Measurements from ENCODE around the gene PIK3R1. TPM values are rescaled to one million over a fixed set of nuclear protein-coding genes. Genes with fewer than 3 reads are reported as not detected.
A peak's percentile ranks its signal among the peaks of the same experiment; 100 is the strongest.

PIK3R1 gene
- total and polyA plus RNA-seq, 4 donors, result 6.8 to 222 (median 74.9) TPM

DNA sequence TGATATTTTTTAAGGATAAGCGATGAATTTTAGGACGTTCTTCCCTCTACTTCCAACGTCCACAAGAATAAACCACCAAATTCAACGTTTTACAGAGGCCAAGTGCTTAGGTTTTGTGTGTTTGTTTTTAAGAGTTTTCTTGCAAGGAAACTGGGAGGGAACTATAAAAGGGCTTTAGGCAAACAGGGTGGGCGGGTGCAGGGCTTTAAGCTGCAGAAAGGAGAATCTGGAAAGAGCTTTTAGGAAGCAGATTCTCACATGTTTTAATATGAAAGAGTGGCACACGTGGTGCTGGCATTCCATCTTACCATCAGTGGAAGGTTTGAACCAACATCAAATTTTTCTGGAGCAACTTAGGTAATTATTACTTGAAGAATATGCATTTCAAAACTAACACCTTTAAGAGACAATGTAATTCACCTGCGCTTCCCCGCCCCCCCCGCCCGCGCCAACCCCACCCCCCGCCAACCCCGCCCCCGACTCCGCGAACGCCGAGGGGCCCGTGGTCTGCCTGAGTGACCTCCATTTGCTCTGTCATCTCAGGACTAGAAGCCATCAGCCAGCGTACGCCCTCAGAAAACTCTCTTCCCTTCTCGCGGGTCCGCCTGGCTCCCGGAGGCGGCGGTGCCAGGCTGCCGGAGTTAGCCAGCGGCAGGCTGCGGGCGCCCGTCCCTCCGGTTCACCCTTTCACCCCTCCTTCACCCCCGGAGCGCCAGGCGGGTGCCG, 911 bp upstream of the PIK3R1 start:
- Histone ChIP-seq H3K9me3 (ENCODE audit: control insufficient read depth in 4 of 4, insufficient read depth in 3 of 4, low read length in 3 of 4) (peaks cover 0 to 7% (median 0%) of the 10 kb centered on the region in 4 donors), H3K4me3 (peak overlapping the region; percentile 51), H3K4me1 (ENCODE audit: control insufficient read depth in 5 of 5, insufficient read depth in 5 of 5, low read length in 5 of 5) (peaks cover 3 to 28% (median 7%) of the 10 kb centered on the region in 5 donors), H3K27me3 (ENCODE audit: control insufficient read depth in 3 of 3, insufficient read depth in 3 of 3, low read length in 2 of 3) (no peaks in the 10 kb centered on the region), H3K9ac (ENCODE audit: insufficient read depth in 1 of 2, low read length in 2 of 2) (peak overlapping the region; percentile 8 to 56), H3K27ac (ENCODE audit: low read depth in 1 of 2, low read length in 1 of 2) (peak overlapping the region; percentile 93 to 99), H3K36me3 (ENCODE audit: control insufficient read depth in 4 of 4, insufficient read depth in 4 of 4, low read length in 4 of 4) (peaks cover 0 to 7% (median 0%) of the 10 kb centered on the region in 4 donors)
- ATAC-seq (ENCODE audit: insufficient read depth, low FRiP score) (peak; percentile 3), DNase-seq (peak in 2 of 3 donors; percentile 46 to 57)
- TF ChIP-seq, protein P1, sequence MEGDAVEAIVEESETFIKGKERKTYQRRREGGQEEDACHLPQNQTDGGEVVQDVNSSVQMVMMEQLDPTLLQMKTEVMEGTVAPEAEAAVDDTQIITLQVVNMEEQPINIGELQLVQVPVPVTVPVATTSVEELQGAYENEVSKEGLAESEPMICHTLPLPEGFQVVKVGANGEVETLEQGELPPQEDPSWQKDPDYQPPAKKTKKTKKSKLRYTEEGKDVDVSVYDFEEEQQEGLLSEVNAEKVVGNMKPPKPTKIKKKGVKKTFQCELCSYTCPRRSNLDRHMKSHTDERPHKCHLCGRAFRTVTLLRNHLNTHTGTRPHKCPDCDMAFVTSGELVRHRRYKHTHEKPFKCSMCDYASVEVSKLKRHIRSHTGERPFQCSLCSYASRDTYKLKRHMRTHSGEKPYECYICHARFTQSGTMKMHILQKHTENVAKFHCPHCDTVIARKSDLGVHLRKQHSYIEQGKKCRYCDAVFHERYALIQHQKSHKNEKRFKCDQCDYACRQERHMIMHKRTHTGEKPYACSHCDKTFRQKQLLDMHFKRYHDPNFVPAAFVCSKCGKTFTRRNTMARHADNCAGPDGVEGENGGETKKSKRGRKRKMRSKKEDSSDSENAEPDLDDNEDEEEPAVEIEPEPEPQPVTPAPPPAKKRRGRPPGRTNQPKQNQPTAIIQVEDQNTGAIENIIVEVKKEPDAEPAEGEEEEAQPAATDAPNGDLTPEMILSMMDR (IDR thresholded peaks at IDR 0.05; ENCODE audit: control extremely low read depth, extremely low read depth), result no peak
- 2 to 4% methylated on average over 36 to 37 of the region's 37 CpGs for WGBS, 2 donors

DNA sequence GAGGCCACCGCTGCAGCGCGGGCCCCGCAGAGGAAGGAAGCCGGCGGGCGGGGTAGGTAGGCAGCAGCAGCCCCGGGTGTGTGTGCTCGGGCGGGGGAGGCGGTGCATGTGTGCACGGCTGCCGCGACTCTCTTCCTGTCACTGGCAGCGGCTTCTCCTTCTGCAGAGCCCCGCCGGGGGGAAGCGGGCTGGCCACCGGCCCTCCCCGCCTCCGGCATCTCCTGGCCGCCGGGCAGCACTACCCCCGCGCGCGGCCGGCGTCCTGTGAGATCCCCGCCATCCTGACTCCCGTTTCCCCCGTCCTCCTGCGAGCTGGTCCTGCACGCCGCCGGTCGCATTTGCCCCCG, 315 bp downstream of the PIK3R1 start:
- 0 to 1% methylated on average over 10 to 38 of the region's 38 CpGs for WGBS, 2 donors
- H3K9me3 ChIP-seq (ENCODE audit: control insufficient read depth in 4 of 4, insufficient read depth in 3 of 4, low read length in 3 of 4), result peaks cover 0 to under 1% (median 0%) of the 10 kb centered on the region in 4 donors
- peak overlapping the region; percentile 97 for H3K4me3 ChIP-seq
- H3K4me1 ChIP-seq (ENCODE audit: control insufficient read depth in 5 of 5, insufficient read depth in 5 of 5, low read length in 5 of 5), result peaks cover 5 to 28% (median 7%) of the 10 kb centered on the region in 5 donors
- TF ChIP-seq, protein P1 (IDR thresholded peaks at IDR 0.05; ENCODE audit: control extremely low read depth, extremely low read depth), result no peak
- no peaks in the 10 kb centered on the region for H3K27me3 ChIP-seq (ENCODE audit: control insufficient read depth in 3 of 3, insufficient read depth in 3 of 3, low read length in 2 of 3)
- peaks cover 0 to 13% (median 2%) of the 10 kb centered on the region in 4 donors for H3K36me3 ChIP-seq (ENCODE audit: control insufficient read depth in 4 of 4, insufficient read depth in 4 of 4, low read length in 4 of 4)
- peak; percentile 32 for ATAC-seq (ENCODE audit: insufficient read depth, low FRiP score)
- no peak for DNase-seq
- H3K9ac ChIP-seq (ENCODE audit: insufficient read depth in 1 of 2, low read length in 2 of 2), result no peak overlapping the region
- peak overlapping the region; percentile 98 to 99 for H3K27ac ChIP-seq (ENCODE audit: low read depth in 1 of 2, low read length in 1 of 2)

DNA sequence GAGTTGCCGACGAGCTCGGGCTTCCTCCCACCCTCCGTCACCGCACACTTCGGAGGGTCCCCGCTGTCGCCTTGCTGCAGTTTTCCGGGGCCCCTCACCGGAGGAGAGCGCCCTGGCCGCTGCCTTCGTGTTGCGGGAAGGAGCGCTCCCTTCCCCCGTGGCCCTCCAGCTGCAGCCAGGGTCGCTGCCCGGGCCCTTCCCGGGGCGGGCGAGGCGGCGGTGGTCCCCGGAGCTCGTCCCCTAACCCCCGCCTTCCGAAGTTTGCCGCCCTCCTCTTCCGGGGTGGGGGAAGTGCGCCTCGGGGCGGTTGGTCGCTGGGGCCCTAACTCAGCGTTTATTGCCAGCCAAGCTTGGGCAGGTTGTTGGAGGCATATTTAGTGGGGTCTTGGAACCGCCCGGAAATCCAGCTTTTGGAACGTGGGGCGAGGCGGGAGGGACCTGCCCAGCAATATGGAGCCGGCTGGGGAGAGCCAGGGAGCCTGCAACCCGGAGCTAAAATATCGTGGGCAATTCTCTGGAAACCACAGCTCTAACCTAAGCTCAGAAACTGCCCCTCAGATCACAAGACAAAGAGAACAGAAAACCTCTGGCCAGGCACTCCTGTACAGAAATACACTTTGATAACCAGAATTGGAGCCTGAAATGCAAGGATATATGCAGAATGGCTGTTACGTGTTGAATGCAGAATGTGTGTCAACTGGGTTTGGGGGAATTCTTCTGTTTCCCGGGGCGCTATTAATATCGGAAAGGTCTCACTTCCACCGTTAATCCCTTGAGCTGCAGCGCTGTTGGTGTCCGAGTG, 890 bp downstream of the PIK3R1 start:
- Histone ChIP-seq H3K36me3 (ENCODE audit: control insufficient read depth in 4 of 4, insufficient read depth in 4 of 4, low read length in 4 of 4) (peaks cover 0 to 14% (median 2%) of the 10 kb centered on the region in 4 donors), H3K9ac (ENCODE audit: insufficient read depth in 1 of 2, low read length in 2 of 2) (peak overlapping the region; percentile 51 to 83), H3K4me1 (ENCODE audit: control insufficient read depth in 5 of 5, insufficient read depth in 5 of 5, low read length in 5 of 5) (peaks cover 6 to 28% (median 7%) of the 10 kb centered on the region in 5 donors), H3K9me3 (ENCODE audit: control insufficient read depth in 4 of 4, insufficient read depth in 3 of 4, low read length in 3 of 4) (no peaks in the 10 kb centered on the region), H3K4me3 (peak overlapping the region; percentile 97), H3K27me3 (ENCODE audit: control insufficient read depth in 3 of 3, insufficient read depth in 3 of 3, low read length in 2 of 3) (no peaks in the 10 kb centered on the region), H3K27ac (ENCODE audit: low read depth in 1 of 2, low read length in 1 of 2) (peak overlapping the region; percentile 98 to 99)
- ATAC-seq (ENCODE audit: insufficient read depth, low FRiP score), result peak; percentile 28
- WGBS, 2 donors, result 0 to 1% methylated on average over 48 to 49 of the region's 49 CpGs
- DNase-seq, result peak; percentile 62 to 69 (median 67)
- TF ChIP-seq, protein P1 (IDR thresholded peaks at IDR 0.05; ENCODE audit: control extremely low read depth, extremely low read depth), result no peak

All from lung (tissue), 12 donors.